Prostate gland (tissue), 2 donors: ENCODE measurements around the gene GRM8. TPM values are rescaled to one million over a fixed set of nuclear protein-coding genes. Genes with fewer than 3 reads are reported as not detected.

Experiments
- DNase-seq: peaks from one replicate; pipeline ENCODE4 v3.0.0-alpha.2; 2019; ENCODE audit warnings: low spot score
- H3K27ac ChIP-seq, 2 donors: fragments of 200-600 bp; sonication (generic); 2 replicates each; pipeline ENCODE4 v1.5.1; 2017 to 2019
- H3K27me3 ChIP-seq: fragments of 200-600 bp; sonication (generic); replicated peaks from 2 replicates; pipeline ENCODE4 v1.5.1; 2019; ENCODE audit not compliant: insufficient read depth
- H3K36me3 ChIP-seq, 2 donors: fragments of 200-600 bp; sonication (generic); 1 replicate in 1 of 2; 2 replicates in 1 of 2; pipeline versions ENCODE4 v1.5.1 to v1.8.1; 2017 to 2019
- H3K4me1 ChIP-seq: fragments of 200-600 bp; sonication (generic); replicated peaks from 2 replicates; pipeline ENCODE4 v1.5.1; 2019
- H3K4me3 ChIP-seq, 2 donors: fragments of 200-600 bp; sonication (generic); 2 replicates each; pipeline ENCODE4 v1.5.1; 2017 to 2019
- H3K9me3 ChIP-seq: fragments of 200-600 bp; sonication (generic); 2 replicates; pipeline ENCODE4 v1.5.1; 2017
- POLR2A ChIP-seq: fragments of 450-650 bp; IDR thresholded peaks from one replicate; pipeline ENCODE4 v1.6.1; 2016; ENCODE audit warnings: antibody characterized with exemption, mild to moderate bottlenecking
- POLR2AphosphoS5 ChIP-seq: sonication (generic); formaldehyde crosslinking; IDR thresholded peaks from one replicate; pipeline ENCODE4 v1.6.1; 2017; ENCODE audit warnings: antibody characterized with exemption
- WGBS: methylation state at CpG from one replicate; pipeline ENCODE4 v1.1.5; 2018; 5-methylcytosine and 5-hydroxymethylcytosine counted together
- intact Hi-C: fragments of 100-400 bp; cut with DNase I; formaldehyde crosslinking; loops from one replicate; pipeline ENCODE4 v1.14.2; 2022
- total RNA-seq, 2 donors: library from RNA; depleted of rRNA; stranded (reverse); fragments of >200 nt; gene quantifications; one replicate each; pipeline ENCODE4 v1.1.0, GENCODE V29; 2016
- TF ChIP-seq, protein P1 (sequence below), 4 experiments: fragments of 200-600 bp in 2 of 4; fragments of 450-650 bp in 2 of 4; sonication (generic) in 2 of 4; IDR thresholded peaks; 1 replicate in 3 of 4; 2 replicates in 1 of 4; pipeline ENCODE4 v1.5.1; 2016 to 2019; ENCODE audit warnings: antibody characterized with exemption in 4 of 4, mild to moderate bottlenecking in 2 of 4, moderate library complexity in 2 of 4

Gene GRM8
- total RNA-seq, 2 donors from 2014 or later = 1.3 to 3.7 TPM

GRCh38 chr7:126723966-126724544 lies 528.7 kb downstream of the GRM8 start:
- no peaks in the 10 kb centered on the region for H3K36me3 ChIP-seq
- TF ChIP-seq POLR2A (no peak), POLR2AphosphoS5 (no peak)
- TF ChIP-seq, protein P1, sequence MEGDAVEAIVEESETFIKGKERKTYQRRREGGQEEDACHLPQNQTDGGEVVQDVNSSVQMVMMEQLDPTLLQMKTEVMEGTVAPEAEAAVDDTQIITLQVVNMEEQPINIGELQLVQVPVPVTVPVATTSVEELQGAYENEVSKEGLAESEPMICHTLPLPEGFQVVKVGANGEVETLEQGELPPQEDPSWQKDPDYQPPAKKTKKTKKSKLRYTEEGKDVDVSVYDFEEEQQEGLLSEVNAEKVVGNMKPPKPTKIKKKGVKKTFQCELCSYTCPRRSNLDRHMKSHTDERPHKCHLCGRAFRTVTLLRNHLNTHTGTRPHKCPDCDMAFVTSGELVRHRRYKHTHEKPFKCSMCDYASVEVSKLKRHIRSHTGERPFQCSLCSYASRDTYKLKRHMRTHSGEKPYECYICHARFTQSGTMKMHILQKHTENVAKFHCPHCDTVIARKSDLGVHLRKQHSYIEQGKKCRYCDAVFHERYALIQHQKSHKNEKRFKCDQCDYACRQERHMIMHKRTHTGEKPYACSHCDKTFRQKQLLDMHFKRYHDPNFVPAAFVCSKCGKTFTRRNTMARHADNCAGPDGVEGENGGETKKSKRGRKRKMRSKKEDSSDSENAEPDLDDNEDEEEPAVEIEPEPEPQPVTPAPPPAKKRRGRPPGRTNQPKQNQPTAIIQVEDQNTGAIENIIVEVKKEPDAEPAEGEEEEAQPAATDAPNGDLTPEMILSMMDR (IDR thresholded peaks at IDR 0.05) = no peak
- 67% methylated on average over 4 of the region's 4 CpGs for WGBS
- H3K27ac ChIP-seq = no peak overlapping the region
- H3K9me3 ChIP-seq = no peaks in the 10 kb centered on the region
- H3K27me3 ChIP-seq = no peaks in the 10 kb centered on the region
- no peak for DNase-seq
- intact Hi-C loops = no loop called here
- H3K4me3 ChIP-seq = no peak overlapping the region
- H3K4me1 ChIP-seq = no peaks in the 10 kb centered on the region

DNA sequence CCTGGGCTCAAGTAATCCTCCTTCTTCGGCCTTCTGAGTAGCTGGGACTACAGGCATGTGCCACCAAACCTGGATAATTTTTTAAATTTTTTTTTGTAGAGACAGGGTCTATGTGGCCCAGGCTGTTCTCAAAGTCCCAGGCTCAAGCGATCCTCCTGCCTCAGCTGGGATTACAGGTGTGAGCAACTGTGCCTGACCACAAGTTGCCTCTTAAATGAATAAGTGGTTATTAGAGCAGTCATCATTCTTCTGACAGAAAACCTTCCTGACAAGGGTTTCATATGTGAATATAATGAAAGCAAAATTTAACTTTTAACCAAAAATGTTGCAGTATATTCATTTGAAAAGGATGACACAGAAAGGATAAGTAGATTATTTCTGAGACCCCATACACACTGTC lies 532.5 kb downstream of the GRM8 start:
- intact Hi-C loops = no loop called here
- Histone ChIP-seq H3K27ac (no peak overlapping the region), H3K4me3 (no peak overlapping the region), H3K27me3 (no peaks in the 10 kb centered on the region), H3K9me3 (no peaks in the 10 kb centered on the region), H3K36me3 (no peaks in the 10 kb centered on the region), H3K4me1 (no peaks in the 10 kb centered on the region)
- WGBS = 90% methylated on average over 2 of the region's 2 CpGs
- no peak for TF ChIP-seq POLR2A
- TF ChIP-seq POLR2AphosphoS5 = no peak
- TF ChIP-seq, protein P1 (IDR thresholded peaks at IDR 0.05) = no peak
- DNase-seq = no peak

DNA sequence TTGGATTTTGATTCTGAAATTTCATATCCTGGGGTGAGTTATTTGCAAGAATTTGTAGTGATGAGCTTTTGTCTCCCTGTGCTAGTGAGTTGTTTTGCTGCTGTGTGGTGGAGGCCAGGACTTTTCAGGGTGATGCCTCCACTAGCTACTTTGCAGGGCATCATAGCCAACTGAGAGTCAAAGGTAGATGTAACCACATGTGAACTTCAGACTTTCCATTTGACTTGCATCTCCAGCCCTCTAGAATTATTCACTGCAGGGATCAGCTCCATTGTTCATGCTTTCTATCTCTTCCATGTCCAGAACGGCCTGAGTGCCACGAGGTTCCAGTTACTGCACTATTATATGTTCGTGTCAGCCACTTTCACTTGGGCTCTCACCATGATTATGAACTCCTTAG lies 534.3 kb downstream of the GRM8 start:
- no peaks in the 10 kb centered on the region for H3K4me1 ChIP-seq
- TF ChIP-seq POLR2AphosphoS5 (no peak), POLR2A (no peak)
- TF ChIP-seq, protein P1 (IDR thresholded peaks at IDR 0.05) = no peak
- no peaks in the 10 kb centered on the region for H3K27me3 ChIP-seq
- H3K9me3 ChIP-seq = no peaks in the 10 kb centered on the region
- intact Hi-C loops = no loop called here
- WGBS = 86% methylated on average over 3 of the region's 3 CpGs
- H3K4me3 ChIP-seq = no peak overlapping the region
- H3K27ac ChIP-seq = no peak overlapping the region
- H3K36me3 ChIP-seq = no peaks in the 10 kb centered on the region
- no peak for DNase-seq

GRCh38 chr7:126716321-126716720 lies 536.4 kb downstream of the GRM8 start:
- Histone ChIP-seq H3K36me3 (no peaks in the 10 kb centered on the region), H3K27ac (no peak overlapping the region), H3K4me1 (no peaks in the 10 kb centered on the region), H3K27me3 (no peaks in the 10 kb centered on the region), H3K4me3 (no peak overlapping the region), H3K9me3 (no peaks in the 10 kb centered on the region)
- TF ChIP-seq, protein P1 (IDR thresholded peaks at IDR 0.05) = no peak
- no peak for TF ChIP-seq POLR2AphosphoS5
- TF ChIP-seq POLR2A = no peak
- intact Hi-C loops = no loop called here
- DNase-seq = no peak
- 70% methylated on average over 2 of the region's 2 CpGs for WGBS

- DNase-seq = no peak
- intact Hi-C loops = no loop called here
- no peaks in the 10 kb centered on the region for H3K4me1 ChIP-seq
- H3K9me3 ChIP-seq = no peaks in the 10 kb centered on the region
- no peak overlapping the region for H3K4me3 ChIP-seq
- 30% methylated on average over 2 of the region's 2 CpGs for WGBS
- TF ChIP-seq POLR2A (no peak), POLR2AphosphoS5 (no peak)
- TF ChIP-seq, protein P1 (IDR thresholded peaks at IDR 0.05) = no peak
- H3K27me3 ChIP-seq = no peaks in the 10 kb centered on the region
- H3K27ac ChIP-seq = no peak overlapping the region
- no peaks in the 10 kb centered on the region for H3K36me3 ChIP-seq
These were observed 537.7 kb downstream of the GRM8 start for GRCh38 chr7:126715076-126715475.
